MM.1S (cell line): Measurements from ENCODE around the gene ITSN1.

ENCODE experiments used
- EZH2 ChIP-seq: fragments of 300-600 bp; sonication (generic); optimal IDR thresholded peaks from 2 replicates; pipeline ENCODE3; 2017; ENCODE audit warnings: low read depth, mild to moderate bottlenecking, antibody characterized with exemption, low read length, mixed read lengths
- EZH2phosphoT487 ChIP-seq: fragments of 300-600 bp; sonication (generic); IDR thresholded peaks from 2 replicates; pipeline ENCODE4 v1.6.1; 2018; ENCODE audit warnings: antibody characterized with exemption, low read length
- TF ChIP-seq, protein P1 (sequence below): fragments of 300-600 bp; sonication (generic); IDR thresholded peaks from 2 replicates; pipeline ENCODE4 v1.5.1; 2016; ENCODE audit warnings: antibody characterized with exemption, low read length, mixed read lengths

DNA sequence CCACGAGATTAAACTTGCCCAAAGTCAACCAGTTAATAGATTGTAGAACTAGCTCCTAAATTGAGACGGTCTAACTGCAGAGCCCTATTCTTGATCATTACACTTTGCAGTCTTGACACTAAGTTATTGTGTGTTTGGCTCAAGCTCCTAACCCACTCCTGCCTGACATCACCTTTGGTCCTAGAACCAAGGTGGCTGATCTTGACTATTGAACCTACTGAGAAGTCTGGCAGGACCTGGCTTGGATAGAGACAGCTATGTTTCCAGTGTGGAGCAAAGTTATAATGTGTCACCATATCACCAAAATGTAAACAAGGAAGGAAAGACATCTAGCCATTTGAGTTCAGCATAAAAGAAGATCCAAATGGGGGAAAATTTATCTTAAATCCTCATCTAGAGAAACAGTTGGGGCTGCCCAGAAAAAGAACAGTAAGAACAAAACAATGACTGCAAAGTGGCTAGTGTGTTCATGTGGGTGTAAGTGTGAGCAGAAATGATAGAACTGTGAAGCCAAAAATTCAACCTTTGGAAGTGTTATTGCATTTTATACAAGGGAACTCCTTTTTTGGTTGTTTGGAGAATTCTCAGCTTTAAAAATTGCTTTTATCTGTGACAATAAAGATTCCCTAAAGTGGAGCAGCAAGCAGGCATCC lies 166.5 kb downstream of the ITSN1 start:
- TF ChIP-seq, protein P1, sequence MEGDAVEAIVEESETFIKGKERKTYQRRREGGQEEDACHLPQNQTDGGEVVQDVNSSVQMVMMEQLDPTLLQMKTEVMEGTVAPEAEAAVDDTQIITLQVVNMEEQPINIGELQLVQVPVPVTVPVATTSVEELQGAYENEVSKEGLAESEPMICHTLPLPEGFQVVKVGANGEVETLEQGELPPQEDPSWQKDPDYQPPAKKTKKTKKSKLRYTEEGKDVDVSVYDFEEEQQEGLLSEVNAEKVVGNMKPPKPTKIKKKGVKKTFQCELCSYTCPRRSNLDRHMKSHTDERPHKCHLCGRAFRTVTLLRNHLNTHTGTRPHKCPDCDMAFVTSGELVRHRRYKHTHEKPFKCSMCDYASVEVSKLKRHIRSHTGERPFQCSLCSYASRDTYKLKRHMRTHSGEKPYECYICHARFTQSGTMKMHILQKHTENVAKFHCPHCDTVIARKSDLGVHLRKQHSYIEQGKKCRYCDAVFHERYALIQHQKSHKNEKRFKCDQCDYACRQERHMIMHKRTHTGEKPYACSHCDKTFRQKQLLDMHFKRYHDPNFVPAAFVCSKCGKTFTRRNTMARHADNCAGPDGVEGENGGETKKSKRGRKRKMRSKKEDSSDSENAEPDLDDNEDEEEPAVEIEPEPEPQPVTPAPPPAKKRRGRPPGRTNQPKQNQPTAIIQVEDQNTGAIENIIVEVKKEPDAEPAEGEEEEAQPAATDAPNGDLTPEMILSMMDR: no peak
- TF ChIP-seq EZH2 (no peak), EZH2phosphoT487 (no peak)
